OCI-LY7 (cell line): Measurements from ENCODE around the gene RSPH1. TPM values are rescaled to one million over a fixed set of nuclear protein-coding genes. Genes with fewer than 3 reads are reported as not detected.

Experiments used
- BruUV-seq: library from RNA; stranded (reverse); fragments of 400-500 nt; replicated peaks from 2 replicates; lab custom pipeline; 2021; lab: Mats Ljungman, UMichigan
- CTCF ChIA-PET: fragments of 300-600 bp; sonication (Branson Sonifier 250); formaldehyde crosslinking; loops from one replicate; lab custom pipeline; 2022; ENCODE audit warnings: antibody characterized with exemption; ENCODE audit not compliant: unreplicated experiment; lab: Charles Lee
- POLR2A ChIA-PET: fragments of 300-600 bp; sonication (Branson Sonifier 250); formaldehyde crosslinking; loops from one replicate; lab custom pipeline; 2022; ENCODE audit warnings: antibody characterized with exemption; lab: Charles Lee
- DNase-seq: peaks from one replicate; pipeline ENCODE4 v3.0.0-alpha.2; 2015; ENCODE audit warnings: low spot score
- H2AFZ ChIP-seq: fragments of 200-600 bp; sonication (generic), shearing (Covaris generic); 2 replicates; pipeline ENCODE4 v1.6.1; 2014; ENCODE audit warnings: mild to moderate bottlenecking, antibody characterized with exemption, low read length, moderate library complexity
- H3K27ac ChIP-seq: fragments of 200-600 bp; sonication (generic); 2 replicates; pipeline ENCODE4 v1.5.1; 2014; ENCODE audit warnings: mixed run types, low read depth, mild to moderate bottlenecking, moderate library complexity, low read length, inconsistent platforms; ENCODE audit not compliant: poor library complexity, severe bottlenecking
- H3K36me3 ChIP-seq: fragments of 200-600 bp; sonication (generic); 2 replicates; pipeline ENCODE4 v1.6.1; 2014; ENCODE audit warnings: mild to moderate bottlenecking, antibody characterized with exemption, low read length, moderate library complexity, mixed read lengths; ENCODE audit not compliant: insufficient read depth
- H3K4me1 ChIP-seq: fragments of 200-600 bp; sonication (generic); 2 replicates; pipeline ENCODE4 v1.5.1; 2014; ENCODE audit warnings: mild to moderate bottlenecking, low read length; ENCODE audit not compliant: insufficient read depth, poor library complexity, severe bottlenecking
- H3K4me2 ChIP-seq: fragments of 200-600 bp; sonication (generic); 2 replicates; pipeline ENCODE4 v1.6.1; 2014; ENCODE audit warnings: mild to moderate bottlenecking, low read length
- H3K4me3 ChIP-seq: fragments of 200-600 bp; sonication (generic); 2 replicates; pipeline ENCODE4 v1.5.1; 2014; ENCODE audit warnings: mild to moderate bottlenecking, low read depth, low read length; ENCODE audit not compliant: poor library complexity, severe bottlenecking
- H3K79me2 ChIP-seq: fragments of 200-600 bp; sonication (generic); 2 replicates; pipeline ENCODE4 v1.6.1; 2016; ENCODE audit warnings: low read depth, mild to moderate bottlenecking, low read length, moderate library complexity, mixed read lengths; ENCODE audit not compliant: insufficient read depth
- H3K9me2 ChIP-seq: fragments of 200-600 bp; sonication (generic); 2 replicates; pipeline ENCODE4 v1.6.1; 2016; ENCODE audit warnings: mild to moderate bottlenecking, low read length, mixed read lengths; ENCODE audit not compliant: insufficient read depth
- H3K9me3 ChIP-seq: fragments of 200-600 bp; sonication (generic); 2 replicates; pipeline ENCODE4 v1.6.1; 2014; ENCODE audit warnings: mild to moderate bottlenecking, mixed run types, low read length, mixed read lengths
- H4K20me1 ChIP-seq: fragments of 200-600 bp; sonication (generic); 2 replicates; pipeline ENCODE4 v1.6.1; 2014; ENCODE audit warnings: mild to moderate bottlenecking, antibody characterized with exemption, low read length, moderate library complexity, mixed read lengths; ENCODE audit not compliant: insufficient read depth
- CTCF ChIP-seq: fragments of 200-600 bp; sonication (generic); conservative IDR thresholded peaks from 2 replicates; pipeline ENCODE4 v1.5.1; 2014; ENCODE audit warnings: mild to moderate bottlenecking, antibody characterized with exemption, low read length, moderate library complexity, mixed read lengths
- EZH2phosphoT487 ChIP-seq: fragments of 200-600 bp; sonication (generic); IDR thresholded peaks from 2 replicates; pipeline ENCODE4 v1.6.1; 2018; ENCODE audit warnings: low read depth, borderline replicate concordance, mild to moderate bottlenecking, mixed run types, antibody characterized with exemption, low read length, moderate library complexity, mixed read lengths
- intact Hi-C: fragments of 100-400 bp; cut with micrococcal nuclease; formaldehyde crosslinking; loops from one replicate; pipeline ENCODE4 v1.10.0; 2022; ENCODE audit not compliant: unreplicated experiment
- total RNA-seq, 2 experiments: library from RNA; depleted of rRNA in 1 of 2; stranded (reverse); fragments of >200 nt in 1 of 2; shearing (Covaris generic) in 1 of 2; gene quantifications; 2 replicates each; pipeline ENCODE4 v1.2.3, GENCODE V29; 2014 to 2022

RSPH1 gene
- total RNA-seq, 2 experiments from 2014 or later = 1.9 to 2.5 TPM

- no TSS peak for BruUV-seq
- Histone ChIP-seq H3K4me3 (no peak overlapping the region), H3K36me3 (no peaks in the 10 kb centered on the region), H4K20me1 (no peaks in the 10 kb centered on the region), H3K9me2 (no peaks in the 10 kb centered on the region), H3K4me1 (no peaks in the 10 kb centered on the region), H3K4me2 (no peak overlapping the region), H2AFZ (no peak overlapping the region), H3K9me3 (no peaks in the 10 kb centered on the region), H3K27ac (no peak overlapping the region), H3K79me2 (no peaks in the 10 kb centered on the region)
- DNase-seq = no peak
- intact Hi-C loops = no loop called here
- POLR2A ChIA-PET = interaction anchor here (1.3 kb wide), 1 partner anchor 58 kb away, joined by 3 read pairs; no protein-coding TSS in a partner anchor
- CTCF ChIA-PET = no interaction called here
- TF ChIP-seq CTCF = no peak
- no peak for TF ChIP-seq EZH2phosphoT487
Observed at GRCh38 chr21:42424914-42425541, 71.0 kb downstream of the RSPH1 start.

GRCh38 chr21:42423685-42424084, 72.3 kb downstream of the RSPH1 start:
- H4K20me1 ChIP-seq = no peaks in the 10 kb centered on the region
- no TSS peak for BruUV-seq
- DNase-seq = no peak
- no peak overlapping the region for H3K4me2 ChIP-seq
- H3K4me1 ChIP-seq = no peaks in the 10 kb centered on the region
- intact Hi-C loops = no loop called here
- TF ChIP-seq EZH2phosphoT487 = no peak
- no peak for TF ChIP-seq CTCF
- H3K27ac ChIP-seq = no peak overlapping the region
- no peaks in the 10 kb centered on the region for H3K9me2 ChIP-seq
- no peak overlapping the region for H3K4me3 ChIP-seq
- POLR2A ChIA-PET = interaction anchor here (0.8 kb wide), 1 partner anchor 344 kb away, joined by 3 read pairs; no protein-coding TSS in a partner anchor
- H3K9me3 ChIP-seq = no peaks in the 10 kb centered on the region
- H2AFZ ChIP-seq = no peak overlapping the region
- no peaks in the 10 kb centered on the region for H3K36me3 ChIP-seq
- CTCF ChIA-PET = no interaction called here
- no peaks in the 10 kb centered on the region for H3K79me2 ChIP-seq

GRCh38 chr21:42423197-42423675, 72.8 kb downstream of the RSPH1 start:
- Histone ChIP-seq H3K36me3 (no peaks in the 10 kb centered on the region), H3K9me3 (no peaks in the 10 kb centered on the region)
- POLR2A ChIA-PET = interaction anchor here (0.8 kb wide), 1 partner anchor 345 kb away, joined by 3 read pairs; no protein-coding TSS in a partner anchor

More at GRCh38 chr21:42423197-42423675, 72.8 kb downstream of the RSPH1 start:
- no peak overlapping the region for H3K4me2 ChIP-seq
- intact Hi-C loops = no loop called here
- H3K9me2 ChIP-seq = no peaks in the 10 kb centered on the region
- H3K4me1 ChIP-seq = no peaks in the 10 kb centered on the region
- H4K20me1 ChIP-seq = no peaks in the 10 kb centered on the region
- no TSS peak for BruUV-seq
- no peaks in the 10 kb centered on the region for H3K79me2 ChIP-seq
- no peak for DNase-seq
- CTCF ChIA-PET = no interaction called here
- H3K4me3 ChIP-seq = no peak overlapping the region
- no peak overlapping the region for H3K27ac ChIP-seq
- no peak overlapping the region for H2AFZ ChIP-seq
- TF ChIP-seq EZH2phosphoT487 (no peak), CTCF (no peak)
